IMR-90 (cell line): ENCODE data around the gene DOCK1. TPM values are rescaled to one million over a fixed set of nuclear protein-coding genes. Genes with fewer than 3 reads are reported as not detected.

ENCODE experiments used
- ATAC-seq: fragments of 200-7000 bp; cut with Tn5 transposase; 2 replicates; pipeline ENCODE4 v1.9.1; 2020; ENCODE audit warnings: low read depth, mild to moderate bottlenecking, moderate library complexity
- BruUV-seq: library from RNA; stranded (reverse); fragments of 400-500 nt; replicated peaks from 2 replicates; lab custom pipeline; 2021; lab: Mats Ljungman, UMichigan
- CTCF ChIA-PET: fragments of 300-600 bp; formaldehyde crosslinking; extraction: SDS; loops from one replicate; lab custom pipeline; 2021; ENCODE audit warnings: antibody characterized with exemption; lab: Yijun Ruan, JAX
- POLR2A ChIA-PET: fragments of 300-600 bp; sonication (Branson Sonifier 250); formaldehyde crosslinking; loops from one replicate; lab custom pipeline; 2022; ENCODE audit warnings: antibody characterized with exemption; ENCODE audit not compliant: unreplicated experiment; lab: Charles Lee
- DNase-seq: peaks from one replicate; pipeline ENCODE4 v3.0.0; 2013
- H2AFZ ChIP-seq: replicated peaks from 2 replicates; pipeline ENCODE3; 2013; ENCODE audit warnings: low read length, mild to moderate bottlenecking; ENCODE audit not compliant: poor library complexity
- H2AK5ac ChIP-seq: 2 replicates; pipeline ENCODE4 v1.6.1; 2013; ENCODE audit warnings: low read depth, low read length, inconsistent platforms
- H2AK9ac ChIP-seq: replicated peaks from 2 replicates; pipeline ENCODE3; 2013; ENCODE audit warnings: mild to moderate bottlenecking, low read depth, low read length, moderate library complexity; ENCODE audit not compliant: poor library complexity
- H2BK120ac ChIP-seq: 2 replicates; pipeline ENCODE4 v1.6.1; 2013; ENCODE audit warnings: low read depth, low read length, inconsistent platforms
- H2BK15ac ChIP-seq: 3 replicates; pipeline ENCODE4 v1.6.1; 2013; ENCODE audit warnings: low read depth, low read length, inconsistent platforms
- H2BK20ac ChIP-seq: 2 replicates; pipeline ENCODE4 v1.6.1; 2013; ENCODE audit warnings: low read depth, mild to moderate bottlenecking, inconsistent platforms, low read length, moderate library complexity
- H2BK5ac ChIP-seq: 2 replicates; pipeline ENCODE4 v1.6.1; 2013; ENCODE audit warnings: mild to moderate bottlenecking, low read depth, low read length, inconsistent platforms; ENCODE audit not compliant: poor library complexity, severe bottlenecking
- H3K14ac ChIP-seq: replicated peaks from 2 replicates; pipeline ENCODE4 v1.6.1; 2013; ENCODE audit warnings: low read depth, low read length, inconsistent platforms
- H3K18ac ChIP-seq: 2 replicates; pipeline ENCODE4 v1.6.1; 2013; ENCODE audit warnings: low read depth, low read length, control low read depth
- H3K23ac ChIP-seq: 2 replicates; pipeline ENCODE4 v1.6.1; 2013; ENCODE audit warnings: low read depth, low read length, inconsistent platforms
- H3K27ac ChIP-seq: 2 replicates; pipeline ENCODE4 v1.5.1; 2013; ENCODE audit warnings: mild to moderate bottlenecking, control low read depth, low read length; ENCODE audit not compliant: insufficient read depth
- H3K27me3 ChIP-seq: 2 replicates; pipeline ENCODE4 v1.6.1; 2013; ENCODE audit warnings: low read length; ENCODE audit not compliant: control insufficient read depth, insufficient read depth
- H3K36me3 ChIP-seq: 2 replicates; pipeline ENCODE4 v1.6.1; 2013; ENCODE audit warnings: low read length, mixed read lengths; ENCODE audit not compliant: control insufficient read depth, insufficient read depth
- H3K4ac ChIP-seq: 2 replicates; pipeline ENCODE4 v1.6.1; 2013; ENCODE audit warnings: low read depth, low read length, inconsistent platforms
- H3K4me1 ChIP-seq: 2 replicates; pipeline ENCODE4 v1.6.1; 2013; ENCODE audit warnings: low read length, mixed read lengths; ENCODE audit not compliant: control insufficient read depth, insufficient read depth
- H3K4me2 ChIP-seq: 2 replicates; pipeline ENCODE4 v1.6.1; 2013; ENCODE audit warnings: low read depth, mild to moderate bottlenecking, control low read depth, low read length, moderate library complexity
- H3K4me3 ChIP-seq: 2 replicates; pipeline ENCODE4 v1.5.1; 2013; ENCODE audit warnings: low read depth, mild to moderate bottlenecking, control low read depth, low read length, moderate library complexity; ENCODE audit not compliant: insufficient read depth
- H3K56ac ChIP-seq: 2 replicates; pipeline ENCODE4 v1.6.1; 2013; ENCODE audit warnings: low read length, inconsistent platforms; ENCODE audit not compliant: insufficient read depth; ENCODE audit errors: extremely low read depth
- H3K79me1 ChIP-seq, 2 experiments: 2 replicates each; pipeline ENCODE4 v1.6.1; 2013; ENCODE audit warnings: low read length in 2 of 2, inconsistent platforms in 1 of 2, low read depth in 1 of 2
- H3K9ac ChIP-seq: 2 replicates; pipeline ENCODE4 v1.6.1; 2013; ENCODE audit warnings: low read depth, low read length, control low read depth
- H3K9me1 ChIP-seq: 2 replicates; pipeline ENCODE4 v1.6.1; 2013; ENCODE audit warnings: low read length, inconsistent platforms; ENCODE audit not compliant: insufficient read depth
- H3K9me3 ChIP-seq: 2 replicates; pipeline ENCODE4 v1.6.1; 2013; ENCODE audit warnings: low read length; ENCODE audit not compliant: control insufficient read depth, insufficient read depth
- H4K20me1 ChIP-seq: 2 replicates; pipeline ENCODE4 v1.6.1; 2013; ENCODE audit warnings: low read length, inconsistent platforms; ENCODE audit not compliant: insufficient read depth
- H4K5ac ChIP-seq: 2 replicates; pipeline ENCODE4 v1.6.1; 2013; ENCODE audit warnings: mild to moderate bottlenecking, low read depth, low read length, control low read depth
- H4K8ac ChIP-seq, 2 experiments: 2 replicates each; pipeline ENCODE4 v1.6.1; 2013; ENCODE audit warnings: low read depth in 2 of 2, low read length in 2 of 2, control low read depth in 1 of 2, inconsistent platforms in 1 of 2
- H4K91ac ChIP-seq: 2 replicates; pipeline ENCODE4 v1.6.1; 2013; ENCODE audit warnings: low read depth, low read length, inconsistent platforms; ENCODE audit not compliant: insufficient read depth
- WGBS, 2 experiments: methylation state at CpG; one replicate each; pipeline versions ENCODE4 v1.1.5 to v1.1.7; 2013; ENCODE audit warnings: missing lambda C conversion rate in 2 of 2; ENCODE audit not compliant: insufficient read length in 1 of 2; ENCODE audit errors: extremely low coverage in 2 of 2; 5-methylcytosine and 5-hydroxymethylcytosine counted together
- dilution Hi-C: fragments of 300-500 bp; cut with HindIII; formaldehyde crosslinking; loops from one replicate; pipeline ENCODE4 v1.14.3; 2018; ENCODE audit warnings: low sequenced_read_pairs; ENCODE audit not compliant: unreplicated experiment
- in situ Hi-C: fragments of 300-500 bp; cut with MboI; formaldehyde crosslinking; loops from 3 replicates; pipeline ENCODE4 v1.14.3; 2019; ENCODE audit warnings: low sequenced_read_pairs, inconsistent platforms, mixed read lengths
- intact Hi-C: fragments of 100-400 bp; cut with micrococcal nuclease; formaldehyde crosslinking; loops from 2 replicates; pipeline ENCODE4 v1.10.0; 2022
- polyA plus RNA-seq, 3 experiments: library from polyadenylated mRNA; depleted of rRNA; stranded (reverse); fragments of >200 nt; gene quantifications; 2 replicates each; pipeline ENCODE4 v1.2.3, GENCODE V29; 2012; ENCODE audit warnings: low replicate concordance in 1 of 3
- total RNA-seq: library from RNA; depleted of rRNA; stranded (reverse); fragments of >200 nt; gene quantifications from 2 replicates; pipeline ENCODE4 v1.2.3, GENCODE V29; 2012
- TF ChIP-seq, protein P1 (sequence below): conservative IDR thresholded peaks from 2 replicates; pipeline ENCODE4 v1.5.1; 2012; ENCODE audit warnings: mild to moderate bottlenecking, low read depth, low read length, improper control_type of control experiment

The DOCK1 gene
- total and polyA plus RNA-seq, 2 of the 4 experiments (the other 2 are of a cell fraction), result 28.2 to 71.0 TPM

DNA sequence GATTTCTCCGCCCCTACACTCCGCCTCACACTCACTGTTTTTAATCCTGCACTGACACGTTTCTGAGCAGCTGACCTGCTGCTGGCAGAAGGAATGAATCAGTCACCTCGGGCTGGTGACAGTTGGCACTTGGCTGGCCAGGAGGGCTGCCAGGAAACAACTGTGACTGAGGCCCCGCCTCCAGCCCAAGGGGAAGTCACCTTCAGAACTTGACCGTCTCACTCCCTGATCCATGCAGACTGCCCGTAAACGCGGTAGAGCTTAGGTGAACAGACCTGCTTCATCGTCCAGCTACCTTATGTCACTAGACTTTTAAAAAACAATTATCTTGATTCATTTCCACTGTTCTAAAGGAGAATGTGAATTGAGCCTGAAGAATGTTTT is 107.5 kb downstream of the DOCK1 start:
- ChIA-PET POLR2A (no interaction called here), CTCF (no interaction called here)
- Histone ChIP-seq H2AK5ac (no peak overlapping the region; the same call in 1 of the 2 replicates), H3K56ac (no peak overlapping the region), H2AK9ac (no peak overlapping the region), H2BK15ac (no peak overlapping the region), H3K18ac (no peak overlapping the region), H3K79me1 (peaks cover 15 to 46% of the 10 kb centered on the region in 2 experiments; a peak in 3 of 4 replicates), H2AFZ (peak overlapping the region; percentile 29), H4K5ac (no peak overlapping the region), H3K9ac (no peak overlapping the region), H3K23ac (no peak overlapping the region), H3K4me2 (no peak overlapping the region), H4K20me1 (peaks cover 13% of the 10 kb centered on the region; the same call in 1 of the 2 replicates), H2BK120ac (no peak overlapping the region), H3K14ac (no peak overlapping the region), H2BK5ac (no peak overlapping the region), H3K36me3 (peaks cover 41% of the 10 kb centered on the region), H3K4me3 (no peak overlapping the region), H3K9me1 (peaks cover 26% of the 10 kb centered on the region), H3K4ac (no peak overlapping the region), H2BK20ac (no peak overlapping the region), H3K9me3 (no peaks in the 10 kb centered on the region), H4K91ac (no peak overlapping the region), H3K4me1 (peaks cover 8% of the 10 kb centered on the region; the same call in 1 of the 2 replicates), H3K27ac (no peak overlapping the region), H3K27me3 (no peaks in the 10 kb centered on the region), H4K8ac (no peak overlapping the region)
- TF ChIP-seq, protein P1, sequence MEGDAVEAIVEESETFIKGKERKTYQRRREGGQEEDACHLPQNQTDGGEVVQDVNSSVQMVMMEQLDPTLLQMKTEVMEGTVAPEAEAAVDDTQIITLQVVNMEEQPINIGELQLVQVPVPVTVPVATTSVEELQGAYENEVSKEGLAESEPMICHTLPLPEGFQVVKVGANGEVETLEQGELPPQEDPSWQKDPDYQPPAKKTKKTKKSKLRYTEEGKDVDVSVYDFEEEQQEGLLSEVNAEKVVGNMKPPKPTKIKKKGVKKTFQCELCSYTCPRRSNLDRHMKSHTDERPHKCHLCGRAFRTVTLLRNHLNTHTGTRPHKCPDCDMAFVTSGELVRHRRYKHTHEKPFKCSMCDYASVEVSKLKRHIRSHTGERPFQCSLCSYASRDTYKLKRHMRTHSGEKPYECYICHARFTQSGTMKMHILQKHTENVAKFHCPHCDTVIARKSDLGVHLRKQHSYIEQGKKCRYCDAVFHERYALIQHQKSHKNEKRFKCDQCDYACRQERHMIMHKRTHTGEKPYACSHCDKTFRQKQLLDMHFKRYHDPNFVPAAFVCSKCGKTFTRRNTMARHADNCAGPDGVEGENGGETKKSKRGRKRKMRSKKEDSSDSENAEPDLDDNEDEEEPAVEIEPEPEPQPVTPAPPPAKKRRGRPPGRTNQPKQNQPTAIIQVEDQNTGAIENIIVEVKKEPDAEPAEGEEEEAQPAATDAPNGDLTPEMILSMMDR, result no peak
- ATAC-seq (no peak), DNase-seq (no peak)
- intact Hi-C loops (no loop called here), in situ Hi-C loops (no loop called here), dilution Hi-C loops (no loop called here)
- WGBS, 2 experiments, result 40% methylated on average over 2 of the region's 10 CpGs; no CpG with 5 or more reads in 1 of the 2 experiments
- BruUV-seq, result no TSS peak
